Heart right ventricle (tissue), 16 donors: Measurements from ENCODE around the gene PLD2. TPM values are rescaled to one million over a fixed set of nuclear protein-coding genes. Genes with fewer than 3 reads are reported as not detected.

ENCODE experiments used
- ATAC-seq, 8 donors: fragments of 200-7000 bp; cut with Tn5 transposase; one replicate each; pipeline ENCODE4 v1.9.1; 2020; ENCODE audit warnings: mild to moderate bottlenecking in 8 of 8, moderate library complexity in 8 of 8, moderate number of reproducible peaks in 1 of 8
- DNase-seq, 2 donors: peaks; one replicate each; pipeline ENCODE4 v3.0.0-alpha.2; 2020
- H3K27ac ChIP-seq, 10 donors: fragments of 200-600 bp; sonication (generic) in 2 of 10; one replicate each; pipeline versions ENCODE4 v1.5.0 to v1.8.0; 2020 to 2022; ENCODE audit warnings: mild to moderate bottlenecking in 3 of 10
- H3K27me3 ChIP-seq, 7 donors: fragments of 200-600 bp; one replicate each; pipeline ENCODE4 v1.8.0; 2021 to 2022; ENCODE audit warnings: mild to moderate bottlenecking in 2 of 7
- H3K36me3 ChIP-seq, 9 donors: fragments of 200-600 bp; sonication (generic) in 1 of 9; one replicate each; pipeline versions ENCODE4 v1.5.0 to v1.8.0; 2020 to 2022; ENCODE audit warnings: mild to moderate bottlenecking in 2 of 9
- H3K4me1 ChIP-seq, 9 donors: fragments of 200-600 bp; sonication (generic) in 1 of 9; one replicate each; pipeline versions ENCODE4 v1.5.0 to v1.8.0; 2020 to 2022; ENCODE audit warnings: mild to moderate bottlenecking in 4 of 9
- H3K4me3 ChIP-seq, 10 donors: fragments of 200-600 bp; sonication (generic) in 2 of 10; one replicate each; pipeline versions ENCODE4 v1.5.0 to v1.8.0; 2020 to 2022; ENCODE audit warnings: mild to moderate bottlenecking in 7 of 10, moderate library complexity in 2 of 10
- H3K9me3 ChIP-seq, 11 donors: fragments of 200-600 bp in 10 of 11; sonication (generic) in 2 of 11; one replicate each; pipeline versions ENCODE4 v1.5.0 to v1.8.0; 2013 to 2022; ENCODE audit warnings: mild to moderate bottlenecking in 2 of 11, control low read depth in 1 of 11, moderate library complexity in 1 of 11
- WGBS, 2 donors: extraction: QIAGEN DNeasy Blood & Tissue Kit; methylation state at CpG; one replicate each; pipeline ENCODE4 v1.1.7; 2013; ENCODE audit warnings: inconsistent platforms in 1 of 2; 5-methylcytosine and 5-hydroxymethylcytosine counted together
- intact Hi-C, 10 donors: fragments of 100-400 bp; cut with DNase I; formaldehyde crosslinking; loops; one replicate each; pipeline versions ENCODE4 v1.11.1 to v1.14.2; 2022
- polyA plus RNA-seq, 2 donors: library from polyadenylated mRNA; stranded (reverse); fragments of 200-250 nt; gene quantifications; one replicate each; pipeline ENCODE4 v1.2.3, GENCODE V29; 2013
- total RNA-seq, 10 donors: library from RNA; stranded (reverse); fragmentation: NEBNext Ultra II Directional in 3 of 10; extraction: Animal tissue kit (Norgen Biotek cat#: 25700) in 3 of 10; gene quantifications; one replicate each; pipeline versions ENCODE4 v1.2.1 to v1.2.4, GENCODE V29; 2021 to 2023
- TF ChIP-seq, protein P1 (sequence below), 9 donors: fragments of 200-600 bp; sonication (generic) in 2 of 9; IDR thresholded peaks; one replicate each; pipeline versions ENCODE4 v1.5.0 to v1.8.0; 2021 to 2022; ENCODE audit warnings: antibody characterized with exemption in 9 of 9, mild to moderate bottlenecking in 5 of 9, moderate library complexity in 1 of 9
- donor health status: Arrhythmogenic right ventricular cardiomyopathy.
- donor health status: ischemic (EF 13 %, LVEDD 7.1; RV severe dilation, severe dysfunction).
- donor health status: healthy with polysubstance abuse.
- donor health status: DM: no; HTN: yes; CAD: no.
- donor health status: DM: no; HTN: no; CAD: no.
- donor health status: ischemic (EF 25% LVEDD 6.9; RV normal size, moderate dysfunction).
- donor health status: ischemic (EF 25% LVEDD 5.7; RV mildly dilated, moderate dysfunction).
- donor health status: healthy.
- donor health status: DM: yes; HTN: yes; CAD: no.
- donor health status: Ischemic cardiomyopathy.
- donor health status: ischemic (EF 35%, LVEDD 5.7; RV mildly dilated, moderate dysfunction).
- donor health status: nonischemic (EF 11% LVEDD 7.7; RV severe dilation, severe dysfunction).
- donor health status: DM: yes; HTN: yes; CAD: no.
- donor health status: PGD.
- donor health status: ischemic (EF 29% LVEDD 5.4; RV normal size, mild dysfunction).
- donor health status: nonischemic (EF 23%, LVEDD 6.1; RV moderate dilation, normal function).

PLD2 gene
- total and polyA plus RNA-seq, 12 donors, result 5.6 to 20.7 (median 10.4) TPM

DNA sequence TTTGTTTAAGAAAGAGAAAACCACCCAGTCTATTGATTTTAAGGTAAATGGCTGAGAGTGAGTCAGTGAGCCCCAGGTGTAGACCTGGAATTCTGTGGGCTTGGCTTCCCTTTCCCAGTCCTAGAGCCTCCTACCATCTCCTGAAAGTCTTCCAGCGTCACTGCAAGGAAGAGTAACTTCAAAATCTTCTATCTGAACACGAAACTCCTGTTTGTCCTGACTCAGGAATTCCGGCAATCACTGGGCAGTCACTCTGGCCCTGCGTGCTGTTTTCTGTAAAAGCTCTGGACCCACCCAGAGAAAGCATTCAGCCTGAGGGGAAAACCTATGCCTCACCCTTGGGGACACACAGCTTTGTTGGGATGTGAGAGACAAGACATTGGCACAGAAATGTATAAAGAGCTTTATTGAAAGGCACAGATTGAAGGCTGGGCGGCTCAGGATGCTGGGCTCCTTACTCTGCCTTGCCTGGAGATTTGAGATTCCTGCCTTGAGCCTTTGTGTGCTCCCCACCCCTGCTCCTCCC is 42.1 kb downstream of the PLD2 start:
- DNase-seq (no peak), ATAC-seq (peak in 4 of 8 donors; percentile 24 to 42 (median 34))
- 76 to 86% methylated on average over 5 of the region's 5 CpGs for WGBS, 2 donors
- H3K9me3 ChIP-seq, result no peaks in the 10 kb centered on the region
- intact Hi-C loops, result loop anchor here in 2 of 10 donors (5.0 kb wide), 1 partner anchor 33 kb away; no protein-coding TSS in a partner anchor
- TF ChIP-seq, protein P1, sequence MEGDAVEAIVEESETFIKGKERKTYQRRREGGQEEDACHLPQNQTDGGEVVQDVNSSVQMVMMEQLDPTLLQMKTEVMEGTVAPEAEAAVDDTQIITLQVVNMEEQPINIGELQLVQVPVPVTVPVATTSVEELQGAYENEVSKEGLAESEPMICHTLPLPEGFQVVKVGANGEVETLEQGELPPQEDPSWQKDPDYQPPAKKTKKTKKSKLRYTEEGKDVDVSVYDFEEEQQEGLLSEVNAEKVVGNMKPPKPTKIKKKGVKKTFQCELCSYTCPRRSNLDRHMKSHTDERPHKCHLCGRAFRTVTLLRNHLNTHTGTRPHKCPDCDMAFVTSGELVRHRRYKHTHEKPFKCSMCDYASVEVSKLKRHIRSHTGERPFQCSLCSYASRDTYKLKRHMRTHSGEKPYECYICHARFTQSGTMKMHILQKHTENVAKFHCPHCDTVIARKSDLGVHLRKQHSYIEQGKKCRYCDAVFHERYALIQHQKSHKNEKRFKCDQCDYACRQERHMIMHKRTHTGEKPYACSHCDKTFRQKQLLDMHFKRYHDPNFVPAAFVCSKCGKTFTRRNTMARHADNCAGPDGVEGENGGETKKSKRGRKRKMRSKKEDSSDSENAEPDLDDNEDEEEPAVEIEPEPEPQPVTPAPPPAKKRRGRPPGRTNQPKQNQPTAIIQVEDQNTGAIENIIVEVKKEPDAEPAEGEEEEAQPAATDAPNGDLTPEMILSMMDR (IDR thresholded peaks at IDR 0.05), result no peak
- H3K27me3 ChIP-seq, result no peaks in the 10 kb centered on the region
- peaks cover 0 to 58% (median 29%) of the 10 kb centered on the region in 9 donors for H3K4me1 ChIP-seq
- H3K4me3 ChIP-seq, result no peak overlapping the region
- H3K27ac ChIP-seq, result peak overlapping the region in 6 of 10 donors; percentile 9 to 65 (median 32)
- peaks cover 0 to 9% (median 0%) of the 10 kb centered on the region in 9 donors for H3K36me3 ChIP-seq

DNA sequence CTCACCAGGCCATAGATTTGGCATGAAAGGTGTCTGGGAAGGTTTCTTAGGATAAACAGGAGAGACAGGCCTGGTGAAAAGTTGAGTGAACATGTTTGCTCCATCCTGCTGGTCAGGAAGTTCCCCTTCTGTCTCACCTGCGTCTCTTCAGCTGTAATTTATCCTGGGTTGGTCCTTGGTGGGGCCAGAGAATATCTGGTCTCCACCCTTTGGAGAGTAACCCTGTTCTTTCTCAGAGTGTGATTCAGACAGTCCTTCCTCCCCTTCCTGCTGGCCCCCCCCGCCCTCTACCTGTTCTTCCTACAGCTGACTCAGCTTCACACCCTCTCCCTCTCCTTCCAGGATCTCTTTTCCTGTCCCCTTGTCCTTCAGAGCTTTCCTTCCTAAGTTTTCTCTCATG is 43.3 kb downstream of the PLD2 start:
- intact Hi-C loops, result no loop called here
- H3K9me3 ChIP-seq, result no peaks in the 10 kb centered on the region
- ATAC-seq (peak in 1 of 8 donors; percentile 51), DNase-seq (no peak)
- peak overlapping the region in 3 of 10 donors; percentile 5 to 50 (median 35) for H3K27ac ChIP-seq
- TF ChIP-seq, protein P1 (IDR thresholded peaks at IDR 0.05), result no peak
- H3K4me1 ChIP-seq, result peaks cover 0 to 58% (median 29%) of the 10 kb centered on the region in 9 donors
- peaks cover 0 to 15% (median 0%) of the 10 kb centered on the region in 9 donors for H3K36me3 ChIP-seq
- 75 to 84% methylated on average over 2 of the region's 2 CpGs for WGBS, 2 donors
- H3K4me3 ChIP-seq, result no peak overlapping the region
- H3K27me3 ChIP-seq, result no peaks in the 10 kb centered on the region

DNA sequence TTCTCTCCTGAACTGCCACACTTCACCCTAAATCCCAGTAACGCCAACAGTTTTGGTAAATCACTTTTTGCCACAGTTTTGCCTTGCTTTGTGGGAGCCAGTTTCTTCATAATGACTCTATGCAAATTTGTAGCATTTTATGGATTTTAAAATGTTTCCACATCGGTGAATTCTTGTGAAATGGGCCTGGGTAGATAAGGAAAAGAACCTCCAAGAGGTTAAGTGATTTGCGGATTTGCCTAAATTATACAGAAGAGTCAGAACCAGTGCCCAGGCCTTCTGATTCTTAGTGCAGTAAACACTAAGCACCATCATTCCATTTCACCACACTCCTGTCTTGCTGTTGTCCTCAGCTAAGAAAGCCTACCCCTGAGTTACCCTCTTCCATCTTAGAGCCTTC is 44.1 kb downstream of the PLD2 start:
- Histone ChIP-seq H3K4me3 (no peak overlapping the region), H3K36me3 (peaks cover 0 to 15% (median 0%) of the 10 kb centered on the region in 9 donors), H3K27ac (peak overlapping the region in 1 of 10 donors; percentile 5), H3K4me1 (peaks cover 0 to 57% (median 26%) of the 10 kb centered on the region in 9 donors), H3K9me3 (no peaks in the 10 kb centered on the region), H3K27me3 (no peaks in the 10 kb centered on the region)
- no peak for ATAC-seq
- 83 to 94% methylated on average over 3 of the region's 3 CpGs for WGBS, 2 donors
- no peak for DNase-seq
- TF ChIP-seq, protein P1 (IDR thresholded peaks at IDR 0.05), result no peak
- intact Hi-C loops, result no loop called here

DNA sequence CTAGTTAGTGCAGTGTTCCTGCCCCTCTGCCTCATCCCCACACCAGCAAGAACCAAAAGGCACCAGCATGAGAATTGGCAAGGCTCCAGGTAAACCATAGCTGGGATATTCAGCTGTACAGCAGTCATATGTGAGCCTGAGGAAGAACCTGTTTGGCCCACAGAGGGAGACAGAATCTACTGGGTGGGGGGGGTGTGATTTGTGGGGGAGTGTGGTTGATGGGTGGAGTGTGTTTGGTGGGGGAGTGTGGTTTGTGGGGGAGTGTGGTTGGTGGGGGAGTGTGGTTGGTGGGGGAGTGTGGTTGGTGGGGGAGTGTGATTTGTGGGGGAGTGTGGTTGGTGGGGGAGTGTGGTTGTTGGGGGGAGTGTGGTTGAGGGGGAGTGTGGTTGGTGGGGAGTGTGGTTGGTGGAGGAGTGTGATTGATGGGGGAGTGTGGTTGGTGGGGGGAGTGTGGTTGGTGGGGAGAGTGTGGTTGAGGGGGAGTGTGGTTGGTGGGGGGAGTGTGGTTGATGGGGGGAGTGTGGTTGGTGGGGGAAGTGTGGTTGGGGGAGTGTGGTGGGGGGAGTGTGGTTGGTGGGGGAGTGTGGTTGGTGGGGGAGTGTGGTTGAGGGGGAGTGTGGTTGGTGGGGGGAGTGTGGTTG is 45.7 kb downstream of the PLD2 start:
- DNase-seq (no peak), ATAC-seq (no peak)
- peaks cover 0 to 62% (median 34%) of the 10 kb centered on the region in 9 donors for H3K4me1 ChIP-seq
- intact Hi-C loops, result loop anchor here in 1 of 10 donors (1.0 kb wide), 1 partner anchor 12 kb away; no protein-coding TSS in a partner anchor
- TF ChIP-seq, protein P1 (IDR thresholded peaks at IDR 0.05), result no peak
- H3K27me3 ChIP-seq, result no peaks in the 10 kb centered on the region
- H3K27ac ChIP-seq, result no peak overlapping the region
- no peaks in the 10 kb centered on the region for H3K9me3 ChIP-seq
- peaks cover 0 to 11% (median 0%) of the 10 kb centered on the region in 9 donors for H3K36me3 ChIP-seq
- no peak overlapping the region for H3K4me3 ChIP-seq
